HepG2 (cell line): Measurements from ENCODE around the gene TBC1D16. TPM values are rescaled to one million over a fixed set of nuclear protein-coding genes. Genes with fewer than 3 reads are reported as not detected.

Experiments used
- ARNT2 ChIP-seq: sonication (generic); formaldehyde crosslinking; IDR thresholded peaks from 2 replicates; pipeline ENCODE4 v1.8.0; 2022; ENCODE audit warnings: mild to moderate bottlenecking, low read depth, missing genetic modification reagents, moderate library complexity
- CENPX ChIP-seq: sonication (generic); formaldehyde crosslinking; IDR thresholded peaks from 2 replicates; pipeline ENCODE4 v1.9.0; 2021; ENCODE audit warnings: mild to moderate bottlenecking, missing genetic modification reagents, moderate library complexity
- MAFK ChIP-seq, 2 experiments: IDR thresholded peaks in 1 of 2; conservative IDR thresholded peaks in 1 of 2; 2 replicates each; pipeline ENCODE4 v1.6.1; 2011; ENCODE audit warnings: improper control_type of control experiment in 2 of 2, low read length in 2 of 2
- MED13 ChIP-seq: sonication (generic); formaldehyde crosslinking; IDR thresholded peaks from 2 replicates; pipeline ENCODE4 v1.5.0; 2020; ENCODE audit warnings: missing genetic modification reagents
- MIER3 ChIP-seq: IDR thresholded peaks from 2 replicates; pipeline ENCODE4 v1.6.1; 2016; ENCODE audit warnings: missing compliant biosample characterization, borderline replicate concordance
- MIXL1 ChIP-seq: IDR thresholded peaks from 2 replicates; pipeline ENCODE4 v1.6.1; 2016
- NFIB ChIP-seq: sonication (generic); formaldehyde crosslinking; IDR thresholded peaks from 2 replicates; pipeline ENCODE4 v1.9.0; 2021; ENCODE audit warnings: missing genetic modification reagents, mild to moderate bottlenecking, borderline replicate concordance
- PHF8 ChIP-seq: sonication (generic); formaldehyde crosslinking; IDR thresholded peaks from 2 replicates; pipeline ENCODE4 v1.5.0; 2020; ENCODE audit warnings: missing genetic modification reagents
- PRMT3 ChIP-seq: sonication (generic); formaldehyde crosslinking; IDR thresholded peaks from 2 replicates; pipeline ENCODE4 v1.8.1; 2022; ENCODE audit warnings: low read depth, mild to moderate bottlenecking, moderate library complexity, missing genetic modification reagents, borderline replicate concordance
- RFX1 ChIP-seq: fragments of 450-650 bp; IDR thresholded peaks from 2 replicates; pipeline ENCODE4 v1.6.1; 2017
- RFXAP ChIP-seq: sonication (generic); formaldehyde crosslinking; IDR thresholded peaks from 2 replicates; pipeline ENCODE4 v1.4.0; 2020; ENCODE audit warnings: missing genetic modification reagents, borderline replicate concordance
- RORA ChIP-seq: sonication (generic); formaldehyde crosslinking; IDR thresholded peaks from 2 replicates; pipeline ENCODE4 v1.5.0; 2020; ENCODE audit warnings: mild to moderate bottlenecking, missing genetic modification reagents, moderate library complexity
- SMARCC2 ChIP-seq: fragments of 450-650 bp; IDR thresholded peaks from 2 replicates; pipeline ENCODE4 v1.6.1; 2017; ENCODE audit warnings: antibody characterized with exemption, mild to moderate bottlenecking
- SNRNP70 ChIP-seq: fragments of 200-400 bp; formaldehyde crosslinking; IDR thresholded peaks from 2 replicates; pipeline ENCODE4 v1.6.1; 2017; ENCODE audit warnings: mild to moderate bottlenecking, low read depth, low read length, moderate library complexity
- SUZ12 ChIP-seq: fragments of 150-350 bp; IDR thresholded peaks from 2 replicates; pipeline ENCODE4 v1.6.1; 2014; ENCODE audit warnings: low read depth, low read length
- ZFYVE20 ChIP-seq: sonication (generic); formaldehyde crosslinking; IDR thresholded peaks from 2 replicates; pipeline ENCODE4 v1.8.0; 2023; ENCODE audit warnings: low read depth, mild to moderate bottlenecking, moderate library complexity, missing genetic modification reagents, borderline replicate concordance
- ZNF333 ChIP-seq: sonication (generic); formaldehyde crosslinking; IDR thresholded peaks from 2 replicates; pipeline ENCODE4 v1.4.0; 2020; ENCODE audit warnings: mild to moderate bottlenecking, missing genetic modification reagents, borderline replicate concordance
- ZNF552 ChIP-seq: sonication (generic); formaldehyde crosslinking; IDR thresholded peaks from 2 replicates; pipeline ENCODE4 v1.9.0; 2022; ENCODE audit warnings: missing genetic modification reagents, mild to moderate bottlenecking, borderline replicate concordance
- ZNF776 ChIP-seq: sonication (generic); formaldehyde crosslinking; IDR thresholded peaks from 2 replicates; pipeline ENCODE4 v1.4.0; 2020; ENCODE audit warnings: mild to moderate bottlenecking, missing genetic modification reagents
- ZNF777 ChIP-seq: sonication (generic); formaldehyde crosslinking; IDR thresholded peaks from 2 replicates; pipeline ENCODE4 v1.4.0; 2020; ENCODE audit warnings: missing genetic modification reagents
- ZNF839 ChIP-seq: sonication (generic); formaldehyde crosslinking; IDR thresholded peaks from 2 replicates; pipeline ENCODE4 v1.4.0; 2020; ENCODE audit warnings: missing genetic modification reagents, mild to moderate bottlenecking, borderline replicate concordance
- ZNF841 ChIP-seq: sonication (generic); formaldehyde crosslinking; IDR thresholded peaks from 2 replicates; pipeline ENCODE4 v1.8.1; 2023; ENCODE audit warnings: missing genetic modification reagents, borderline replicate concordance
- ZSCAN21 ChIP-seq: sonication (generic); formaldehyde crosslinking; IDR thresholded peaks from 2 replicates; pipeline ENCODE4 v1.8.0; 2022; ENCODE audit warnings: mild to moderate bottlenecking, missing genetic modification reagents, moderate library complexity, borderline replicate concordance
- polyA plus RNA-seq, 8 experiments: library from polyadenylated mRNA; depleted of rRNA in 3 of 8; stranded (reverse) in 7 of 8; unstranded in 1 of 8; fragments of >200 nt; fragmentation: Illumina TruSeq in 4 of 8; extraction: Trizol in 4 of 8; gene quantifications; 2 replicates each; pipeline versions ENCODE4 v1.2.1 to v1.2.3, GENCODE V29; 2011 to 2016; ENCODE audit warnings: low read depth in 4 of 8, missing spikeins in 1 of 8, mixed read lengths in 1 of 8; ENCODE audit not compliant: insufficient read depth in 1 of 8
- total RNA-seq, 5 experiments: library from RNA; depleted of rRNA; stranded (reverse); fragments of >200 nt; fragmentation: Illumina TruSeq; extraction: Trizol; gene quantifications; 2 replicates each; pipeline ENCODE4 v1.2.3, GENCODE V29; 2016; ENCODE audit warnings: low read depth in 1 of 5
- TF ChIP-seq, protein P1 (sequence below): sonication (generic); formaldehyde crosslinking; IDR thresholded peaks from 2 replicates; pipeline ENCODE4 v1.4.0; 2020; ENCODE audit warnings: mild to moderate bottlenecking, missing genetic modification reagents
- TF ChIP-seq, protein P2 (sequence below): sonication (generic); formaldehyde crosslinking; IDR thresholded peaks from 2 replicates; pipeline ENCODE4 v1.8.1; 2023; ENCODE audit warnings: missing genetic modification reagents, mild to moderate bottlenecking, borderline replicate concordance
- TF ChIP-seq, protein P3 (sequence below): IDR thresholded peaks from 2 replicates; pipeline ENCODE4 v1.6.1; 2012; ENCODE audit warnings: inconsistent platforms
- TF ChIP-seq, protein P4 (sequence below): sonication (generic); formaldehyde crosslinking; IDR thresholded peaks from 2 replicates; pipeline ENCODE4 v1.5.1; 2020; ENCODE audit warnings: mild to moderate bottlenecking, missing genetic modification reagents
- TF ChIP-seq, protein P5 (sequence below): IDR thresholded peaks from 2 replicates; pipeline ENCODE4 v1.6.1; 2016; ENCODE audit warnings: low read depth, borderline replicate concordance

TBC1D16 gene
- total and polyA plus RNA-seq, 2 of the 13 experiments (the other 11 are each of a cell fraction or from before 2014, with no cell fraction given), result 14.9 to 24.9 TPM

DNA sequence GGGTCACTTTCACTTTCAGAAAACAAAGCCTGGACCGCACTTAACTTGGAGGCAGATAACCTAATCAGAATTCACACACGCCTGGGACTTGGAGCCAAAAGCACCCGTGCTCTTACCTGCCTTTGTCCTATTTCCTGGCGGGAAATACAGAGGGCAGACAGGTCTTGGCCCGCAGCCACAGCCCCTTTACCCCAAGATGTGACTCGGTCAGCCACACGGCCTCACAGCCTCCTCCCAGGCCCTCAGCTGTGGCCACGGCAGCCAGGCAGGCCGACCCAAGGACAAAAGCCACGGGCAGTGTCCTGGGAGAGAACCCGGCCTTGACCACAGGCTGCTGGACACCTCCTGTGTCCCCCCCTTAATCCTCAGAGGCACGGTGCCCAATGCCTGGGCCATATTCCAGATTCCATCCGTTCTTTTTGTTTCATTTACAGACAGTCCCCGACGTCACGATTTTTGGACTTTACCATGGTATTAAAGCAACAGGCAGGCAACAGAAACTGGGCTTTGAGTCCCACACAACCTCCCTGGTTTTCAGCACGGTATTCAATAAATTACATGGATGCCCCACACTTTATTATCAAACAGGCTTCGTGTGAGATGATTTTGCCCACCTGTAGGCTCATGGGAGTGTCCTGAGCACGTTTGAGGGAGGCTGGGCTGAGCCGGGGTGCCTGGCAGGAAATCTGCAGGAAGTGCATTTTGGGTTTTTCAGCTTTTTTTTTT lies 35.6 kb upstream of the TBC1D16 start (continued):
- TF ChIP-seq ZNF841 (CRISPR knock-in tag) (no peak), MED13 (CRISPR knock-in tag) (no peak), ZNF333 (CRISPR knock-in tag) (no peak), ZNF552 (CRISPR knock-in tag) (no peak), PHF8 (CRISPR knock-in tag) (peak; percentile 72), ZNF777 (CRISPR knock-in tag) (peak; percentile 68), CENPX (CRISPR knock-in tag) (no peak), MIER3 (CRISPR knock-in tag) (no peak; the same call in 1 of the 2 replicates), RFXAP (CRISPR knock-in tag) (no peak; the same call in 1 of the 2 replicates), PRMT3 (no peak), SNRNP70 (no peak), ZSCAN21 (CRISPR knock-in tag) (peak; percentile 58; the same call in 1 of the 2 replicates), MIXL1 (no peak), MAFK (conservative IDR thresholded peaks at IDR 0.05 in 1 of 2, IDR thresholded peaks at IDR 0.05 in 1 of 2; ENCODE audit: low read length in 2 of 2) (no peak), ZNF776 (CRISPR knock-in tag) (no peak), ZFYVE20 (CRISPR knock-in tag) (no peak), SUZ12 (no peak), RORA (no peak), NFIB (no peak), SMARCC2 (no peak), RFX1 (no peak), ZNF839 (no peak), ARNT2 (CRISPR knock-in tag) (no peak)
- TF ChIP-seq, protein P1, sequence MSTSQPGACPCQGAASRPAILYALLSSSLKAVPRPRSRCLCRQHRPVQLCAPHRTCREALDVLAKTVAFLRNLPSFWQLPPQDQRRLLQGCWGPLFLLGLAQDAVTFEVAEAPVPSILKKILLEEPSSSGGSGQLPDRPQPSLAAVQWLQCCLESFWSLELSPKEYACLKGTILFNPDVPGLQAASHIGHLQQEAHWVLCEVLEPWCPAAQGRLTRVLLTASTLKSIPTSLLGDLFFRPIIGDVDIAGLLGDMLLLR, result no peak
- TF ChIP-seq, protein P2, sequence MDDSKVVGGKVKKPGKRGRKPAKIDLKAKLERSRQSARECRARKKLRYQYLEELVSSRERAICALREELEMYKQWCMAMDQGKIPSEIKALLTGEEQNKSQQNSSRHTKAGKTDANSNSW (CRISPR knock-in tag), result 0 out of 2 replicates have a peak, but pooled peaks have one; percentile 69
- TF ChIP-seq, protein P3, sequence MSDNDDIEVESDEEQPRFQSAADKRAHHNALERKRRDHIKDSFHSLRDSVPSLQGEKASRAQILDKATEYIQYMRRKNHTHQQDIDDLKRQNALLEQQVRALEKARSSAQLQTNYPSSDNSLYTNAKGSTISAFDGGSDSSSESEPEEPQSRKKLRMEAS, result no peak; the same call in 1 of the 2 replicates
- TF ChIP-seq, protein P4, sequence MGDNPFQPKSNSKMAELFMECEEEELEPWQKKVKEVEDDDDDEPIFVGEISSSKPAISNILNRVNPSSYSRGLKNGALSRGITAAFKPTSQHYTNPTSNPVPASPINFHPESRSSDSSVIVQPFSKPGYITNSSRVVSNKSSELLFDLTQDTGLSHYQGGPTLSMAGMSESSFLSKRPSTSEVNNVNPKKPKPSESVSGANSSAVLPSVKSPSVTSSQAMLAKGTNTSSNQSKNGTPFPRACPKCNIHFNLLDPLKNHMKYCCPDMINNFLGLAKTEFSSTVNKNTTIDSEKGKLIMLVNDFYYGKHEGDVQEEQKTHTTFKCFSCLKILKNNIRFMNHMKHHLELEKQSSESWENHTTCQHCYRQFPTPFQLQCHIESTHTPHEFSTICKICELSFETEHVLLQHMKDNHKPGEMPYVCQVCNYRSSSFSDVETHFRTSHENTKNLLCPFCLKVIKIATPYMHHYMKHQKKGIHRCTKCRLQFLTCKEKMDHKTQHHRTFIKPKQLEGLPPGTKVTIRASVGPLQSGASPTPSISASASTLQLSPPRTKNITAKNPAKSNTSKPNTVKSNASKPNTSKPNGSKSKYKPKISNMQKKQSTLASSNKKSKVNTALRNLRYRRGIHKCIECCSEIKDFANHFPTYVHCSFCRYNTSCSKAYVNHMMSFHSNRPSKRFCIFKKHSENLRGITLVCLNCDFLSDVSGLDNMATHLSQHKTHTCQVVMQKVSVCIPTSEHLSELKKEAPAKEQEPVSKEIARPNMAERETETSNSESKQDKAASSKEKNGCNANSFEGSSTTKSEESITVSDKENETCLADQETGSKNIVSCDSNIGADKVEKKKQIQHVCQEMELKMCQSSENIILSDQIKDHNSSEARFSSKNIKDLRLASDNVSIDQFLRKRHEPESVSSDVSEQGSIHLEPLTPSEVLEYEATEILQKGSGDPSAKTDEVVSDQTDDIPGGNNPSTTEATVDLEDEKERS (CRISPR knock-in tag), result 0 out of 2 replicates have a peak, but pooled peaks have one; percentile 53
- TF ChIP-seq, protein P5, sequence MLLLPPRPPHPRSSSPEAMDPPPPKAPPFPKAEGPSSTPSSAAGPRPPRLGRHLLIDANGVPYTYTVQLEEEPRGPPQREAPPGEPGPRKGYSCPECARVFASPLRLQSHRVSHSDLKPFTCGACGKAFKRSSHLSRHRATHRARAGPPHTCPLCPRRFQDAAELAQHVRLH, result no peak
